ENCODE results near the gene USP31. TPM values are rescaled to one million over a fixed set of nuclear protein-coding genes. Genes with fewer than 3 reads are reported as not detected.

The USP31 gene
- total and polyA plus RNA-seq, 2 donors (not counting 1 experiment from before 2014, with no cell fraction given): 1.6 to 6.7 TPM

- ATAC-seq (ENCODE audit: low read depth): no peak
- Mint-ChIP-seq H3K4me3 (no peak overlapping the region), H3K27ac (no peak overlapping the region), H3K9me3 (ENCODE audit: insufficient read depth) (no peaks in the 10 kb centered on the region), H3K4me1 (no peaks in the 10 kb centered on the region), H3K27me3 (no peaks in the 10 kb centered on the region)
- H3K4me1 ChIP-seq (ENCODE audit: control insufficient read depth in 2 of 2, insufficient read depth in 2 of 2, low read length in 2 of 2): no peaks in the 10 kb centered on the region
- H3K79me2 ChIP-seq (ENCODE audit: control insufficient read depth, insufficient read depth, low read length): no peaks in the 10 kb centered on the region
- TF ChIP-seq EZH2 (IDR thresholded peaks at IDR 0.05; ENCODE audit: borderline replicate concordance, insufficient read depth, low read depth, low read length, poor library complexity, severe bottlenecking) (no peak), CTCF (IDR thresholded peaks at IDR 0.05) (no peak)
- no peak overlapping the region for H3K4me3 ChIP-seq (ENCODE audit: control extremely low read depth in 1 of 5, extremely low read depth in 1 of 5, insufficient read depth in 1 of 5, low read depth in 2 of 5, low read length in 4 of 5)
- 73% methylated on average over 3 of the region's 3 CpGs for WGBS (ENCODE audit: insufficient coverage)
- ChIA-PET CTCF (no interaction called here), POLR2A (no interaction called here)
- H3K9me3 ChIP-seq (ENCODE audit: control extremely low read depth in 1 of 3, control insufficient read depth in 2 of 3, insufficient read depth in 1 of 3, low read length in 2 of 3): no peaks in the 10 kb centered on the region
- no peak overlapping the region for H3K27ac ChIP-seq (ENCODE audit: low read length in 2 of 2)
- H4K20me1 ChIP-seq (ENCODE audit: control insufficient read depth, insufficient read depth, low read length, poor library complexity, severe bottlenecking): no peaks in the 10 kb centered on the region
- H3K4me2 ChIP-seq (replicated peaks; ENCODE audit: low read depth, low read length, poor library complexity, severe bottlenecking): no peak overlapping the region
- DNase-seq: no peak
- H3K27me3 ChIP-seq (replicated peaks in 1 of 4; ENCODE audit: control extremely low read depth in 1 of 4, control insufficient read depth in 3 of 4, insufficient read depth in 4 of 4, low read length in 3 of 4): no peaks in the 10 kb centered on the region
- H3K36me3 ChIP-seq (replicated peaks in 1 of 2; ENCODE audit: control extremely low read depth in 1 of 2, control insufficient read depth in 1 of 2, extremely low read depth in 1 of 2, insufficient read depth in 2 of 2, low read length in 1 of 2): peaks cover 0 to 2% of the 10 kb centered on the region in 2 experiments
- no peak overlapping the region for H3K9ac ChIP-seq (ENCODE audit: low read length)
- intact Hi-C loops (cut with micrococcal nuclease): no loop called here
- no peak overlapping the region for H2AFZ ChIP-seq (ENCODE audit: insufficient read depth, low read depth, low read length, poor library complexity, severe bottlenecking)
Measured at GRCh38 chr16:23080747-23081146, 68.5 kb downstream of the USP31 start.

GRCh38 chr16:23080329-23080728 lies 68.9 kb downstream of the USP31 start:
- Histone ChIP-seq H4K20me1 (ENCODE audit: control insufficient read depth, insufficient read depth, low read length, poor library complexity, severe bottlenecking) (no peaks in the 10 kb centered on the region), H3K27ac (ENCODE audit: low read length in 2 of 2) (no peak overlapping the region), H3K4me1 (ENCODE audit: control insufficient read depth in 2 of 2, insufficient read depth in 2 of 2, low read length in 2 of 2) (no peaks in the 10 kb centered on the region), H3K9ac (ENCODE audit: low read length) (no peak overlapping the region), H2AFZ (ENCODE audit: insufficient read depth, low read depth, low read length, poor library complexity, severe bottlenecking) (no peak overlapping the region), H3K27me3 (replicated peaks in 1 of 4; ENCODE audit: control extremely low read depth in 1 of 4, control insufficient read depth in 3 of 4, insufficient read depth in 4 of 4, low read length in 3 of 4) (no peaks in the 10 kb centered on the region), H3K79me2 (ENCODE audit: control insufficient read depth, insufficient read depth, low read length) (no peaks in the 10 kb centered on the region), H3K4me2 (replicated peaks; ENCODE audit: low read depth, low read length, poor library complexity, severe bottlenecking) (no peak overlapping the region), H3K36me3 (replicated peaks in 1 of 2; ENCODE audit: control extremely low read depth in 1 of 2, control insufficient read depth in 1 of 2, extremely low read depth in 1 of 2, insufficient read depth in 2 of 2, low read length in 1 of 2) (peaks cover 0 to 2% of the 10 kb centered on the region in 2 experiments), H3K9me3 (ENCODE audit: control extremely low read depth in 1 of 3, control insufficient read depth in 2 of 3, insufficient read depth in 1 of 3, low read length in 2 of 3) (no peaks in the 10 kb centered on the region), H3K4me3 (ENCODE audit: control extremely low read depth in 1 of 5, extremely low read depth in 1 of 5, insufficient read depth in 1 of 5, low read depth in 2 of 5, low read length in 4 of 5) (no peak overlapping the region)
- ChIA-PET CTCF (no interaction called here), POLR2A (no interaction called here)
- intact Hi-C loops (cut with micrococcal nuclease): no loop called here
- ATAC-seq (ENCODE audit: low read depth) (no peak), DNase-seq (no peak)
- no CpG with 5 or more reads among the region's 1 CpG for WGBS (ENCODE audit: insufficient coverage)
- Mint-ChIP-seq H3K9me3 (ENCODE audit: insufficient read depth) (no peaks in the 10 kb centered on the region), H3K27me3 (no peaks in the 10 kb centered on the region), H3K4me1 (no peaks in the 10 kb centered on the region), H3K27ac (no peak overlapping the region), H3K4me3 (no peak overlapping the region)
- TF ChIP-seq EZH2 (IDR thresholded peaks at IDR 0.05; ENCODE audit: borderline replicate concordance, insufficient read depth, low read depth, low read length, poor library complexity, severe bottlenecking) (no peak), CTCF (IDR thresholded peaks at IDR 0.05) (no peak)

All from B cell (primary cell).